ENCODE data around the gene TRMT61A. TPM values are rescaled to one million over a fixed set of nuclear protein-coding genes. Genes with fewer than 3 reads are reported as not detected.
"Not testable (repeated sequence)": the region's sequence is repeated elsewhere in the genome, so short reads cannot be mapped to it uniquely, and the experiment has no call there.

Gene TRMT61A
- total RNA-seq, 1 experiment from 2014 or later: 3.8 TPM

- no peak for DNase-seq (ENCODE audit: low read depth)
Measured at GRCh38 chr14:103508521-103509329, 20.3 kb upstream of the TRMT61A start.

- no peak for DNase-seq (ENCODE audit: low read depth)
Measured at GRCh38 chr14:103509864-103510723, 18.9 kb upstream of the TRMT61A start.

DNA sequence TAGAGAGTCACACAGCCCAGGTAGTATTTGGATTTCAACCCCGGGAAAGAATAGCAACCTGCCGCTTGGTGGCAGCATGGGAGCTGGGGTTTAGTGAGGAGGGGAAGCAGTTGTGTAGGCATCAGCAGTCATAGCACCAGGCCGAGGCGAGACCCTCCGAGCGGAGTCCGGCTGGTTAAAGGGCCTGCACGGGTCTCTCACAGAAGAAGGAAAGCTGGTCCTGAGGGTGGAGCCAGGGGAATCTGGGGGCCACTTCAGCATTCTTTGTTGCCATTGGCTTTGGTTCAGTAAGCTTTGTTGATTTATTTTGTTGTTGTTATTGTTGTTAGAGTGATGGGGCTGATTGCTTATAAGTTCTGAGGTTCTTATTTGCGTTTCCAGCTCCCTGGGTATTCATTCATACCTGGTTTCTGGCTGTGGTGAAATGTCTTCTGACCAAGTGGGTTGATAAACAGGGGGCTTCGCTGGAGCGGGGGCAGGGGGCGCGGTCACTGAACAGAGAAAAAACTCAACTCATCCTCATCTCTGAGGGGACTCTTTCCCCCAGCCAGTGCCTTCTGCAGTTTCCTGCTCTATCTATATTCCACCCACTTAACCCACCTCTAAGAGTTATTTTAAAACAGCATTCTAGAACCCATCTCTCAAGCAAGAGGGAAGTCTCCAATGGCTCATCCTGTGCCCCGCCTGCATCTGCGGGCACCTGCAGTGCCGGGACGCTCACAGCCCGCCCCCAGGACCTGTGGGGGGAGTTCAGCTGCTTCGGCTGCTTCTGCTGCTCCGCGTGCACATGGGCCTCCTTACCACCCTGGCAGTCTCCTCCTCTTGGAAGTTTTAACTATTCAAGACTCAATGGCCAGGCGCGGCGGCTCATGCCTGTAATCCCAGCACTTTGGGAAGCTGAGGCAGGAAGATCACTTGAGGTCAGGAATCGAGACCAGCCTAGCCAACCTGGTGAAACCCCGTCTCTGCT is 18.0 kb upstream of the TRMT61A start:
- no peak for DNase-seq (ENCODE audit: low read depth)

DNA sequence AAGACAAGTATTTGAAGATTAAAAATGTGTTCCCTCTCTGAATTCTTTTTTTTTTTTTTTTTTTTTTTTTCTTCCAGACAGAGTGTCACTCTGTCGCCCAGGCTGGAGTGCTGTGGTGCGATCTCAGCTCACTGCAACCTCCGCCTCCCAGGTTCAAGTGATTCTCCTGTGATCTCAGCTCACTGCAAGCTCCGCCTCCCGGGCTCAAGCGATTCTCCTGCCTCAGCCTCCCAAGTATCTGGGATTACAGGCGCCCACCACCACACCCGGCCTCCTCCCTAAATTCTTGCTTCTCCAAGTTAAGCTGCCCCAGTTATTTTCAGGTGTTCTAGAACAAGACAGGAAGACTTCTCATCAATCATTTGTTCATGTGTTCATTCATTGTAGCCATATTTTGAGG is 16.8 kb upstream of the TRMT61A start:
- DNase-seq (ENCODE audit: low read depth): not testable (repeated sequence)

GRCh38 chr14:103512701-103513611 is 16.0 kb upstream of the TRMT61A start:
- DNase-seq (ENCODE audit: low read depth): no peak

DNA sequence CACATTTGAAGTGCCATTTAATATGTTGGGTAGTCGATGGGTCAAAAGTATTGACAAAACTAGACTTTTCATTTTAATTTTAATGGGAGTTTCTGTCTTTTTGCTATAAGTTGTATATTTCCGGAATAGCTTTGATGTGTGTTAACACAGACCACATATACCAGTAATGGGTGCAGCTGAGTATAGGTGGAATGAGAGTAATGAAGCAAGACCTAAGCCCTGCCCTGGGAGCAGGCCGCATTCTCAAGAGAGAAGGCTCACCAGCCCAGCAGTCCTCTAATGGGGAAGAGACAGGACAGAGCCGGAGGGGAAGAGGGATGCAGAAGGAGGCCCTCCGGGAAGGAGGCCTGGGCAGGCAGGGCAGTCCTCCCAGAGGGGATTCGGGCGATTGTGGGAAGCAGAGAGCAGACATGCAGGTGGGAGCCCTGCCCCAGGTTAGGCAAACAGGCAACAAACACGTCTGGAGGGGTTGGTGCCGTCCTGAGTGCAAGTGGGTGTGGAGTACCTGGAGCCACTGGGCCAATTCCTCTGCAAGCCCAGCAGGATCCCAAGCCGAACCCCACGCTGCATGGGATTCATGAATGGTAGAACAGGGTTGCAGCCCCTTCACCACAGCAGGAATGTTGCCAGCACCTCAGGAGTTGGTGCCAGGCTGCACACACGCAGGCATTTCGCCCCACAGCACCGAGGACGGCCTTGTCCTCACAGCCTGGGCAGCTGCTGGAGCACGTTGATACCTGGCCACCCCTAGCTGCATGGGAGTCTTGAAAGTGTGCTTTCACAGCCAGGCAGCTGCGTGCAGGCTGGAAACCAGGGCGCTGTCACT is 14.2 kb upstream of the TRMT61A start:
- no peak for DNase-seq (ENCODE audit: low read depth)

GRCh38 chr14:103516426-103517173 is 12.4 kb upstream of the TRMT61A start:
- no peak for DNase-seq (ENCODE audit: low read depth)

- DNase-seq (ENCODE audit: low read depth): no peak
Measured at GRCh38 chr14:103517174-103517566, 11.8 kb upstream of the TRMT61A start.

DNA sequence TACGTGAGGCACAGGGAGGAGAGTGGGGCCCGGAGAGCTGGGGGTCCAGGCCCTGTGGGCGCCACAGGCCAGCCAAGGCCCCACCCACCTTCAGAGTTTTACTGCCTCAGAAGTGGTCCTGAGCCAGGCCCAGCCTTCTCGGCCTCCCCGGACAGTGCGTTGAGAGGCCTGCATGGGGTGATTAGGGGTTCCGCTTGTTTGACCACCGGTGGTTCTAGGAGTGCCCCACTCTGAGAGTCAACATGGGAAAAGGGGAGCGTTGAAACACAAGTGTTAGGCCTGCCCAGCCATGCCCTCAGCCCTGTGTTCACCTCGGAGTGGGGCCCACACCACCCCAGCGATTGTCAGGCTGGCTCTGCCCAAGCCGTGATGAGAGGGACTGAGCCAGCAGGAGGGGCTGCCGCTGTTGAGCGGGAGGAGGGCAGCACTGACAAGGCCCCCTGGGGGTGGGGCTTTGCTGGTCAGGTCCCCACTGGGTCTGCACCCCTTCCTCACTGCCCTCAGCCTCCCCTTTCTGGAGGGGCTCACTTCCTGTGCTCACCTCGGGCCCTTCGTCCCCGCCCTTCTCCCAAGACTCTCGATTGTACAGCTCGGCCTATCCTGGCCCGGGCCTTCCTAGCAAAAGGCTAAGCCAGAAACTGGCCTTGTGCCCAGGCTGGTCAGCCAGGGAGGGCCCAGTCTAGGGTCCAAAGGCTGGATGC is 11.1 kb upstream of the TRMT61A start:
- DNase-seq (ENCODE audit: low read depth): no peak

DNA sequence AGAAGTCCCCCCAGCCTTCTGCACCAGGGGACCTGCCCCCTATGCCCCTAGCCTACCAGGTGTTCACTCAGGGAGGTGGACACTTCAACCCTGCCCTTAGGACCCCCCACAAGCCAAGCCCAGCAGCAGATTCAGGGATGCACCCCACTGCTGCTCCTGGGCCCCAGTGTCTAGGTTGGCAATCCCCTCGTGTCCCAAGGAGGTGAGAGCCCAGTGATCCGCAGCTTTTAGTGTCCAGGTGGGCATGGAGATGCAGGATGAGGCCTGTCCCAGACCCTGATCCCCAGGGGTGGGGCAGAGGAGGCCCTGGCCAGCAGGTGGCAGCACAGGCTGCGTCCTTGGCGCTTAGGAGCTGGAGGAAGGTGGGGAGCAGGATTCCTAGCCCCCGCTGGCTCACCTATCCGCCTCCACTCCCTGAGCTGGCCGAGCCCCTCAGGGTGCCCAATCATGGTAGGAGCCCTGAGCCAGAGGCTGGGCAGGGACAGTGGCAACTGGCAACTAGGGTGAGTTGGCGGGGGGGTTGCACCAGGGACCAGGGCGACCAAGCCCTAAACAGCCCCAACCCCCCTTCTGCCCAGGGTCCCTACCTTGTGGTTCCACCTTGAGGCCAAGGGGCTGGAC is 10.5 kb upstream of the TRMT61A start:
- peak; percentile 38 for DNase-seq (ENCODE audit: low read depth)

DNA sequence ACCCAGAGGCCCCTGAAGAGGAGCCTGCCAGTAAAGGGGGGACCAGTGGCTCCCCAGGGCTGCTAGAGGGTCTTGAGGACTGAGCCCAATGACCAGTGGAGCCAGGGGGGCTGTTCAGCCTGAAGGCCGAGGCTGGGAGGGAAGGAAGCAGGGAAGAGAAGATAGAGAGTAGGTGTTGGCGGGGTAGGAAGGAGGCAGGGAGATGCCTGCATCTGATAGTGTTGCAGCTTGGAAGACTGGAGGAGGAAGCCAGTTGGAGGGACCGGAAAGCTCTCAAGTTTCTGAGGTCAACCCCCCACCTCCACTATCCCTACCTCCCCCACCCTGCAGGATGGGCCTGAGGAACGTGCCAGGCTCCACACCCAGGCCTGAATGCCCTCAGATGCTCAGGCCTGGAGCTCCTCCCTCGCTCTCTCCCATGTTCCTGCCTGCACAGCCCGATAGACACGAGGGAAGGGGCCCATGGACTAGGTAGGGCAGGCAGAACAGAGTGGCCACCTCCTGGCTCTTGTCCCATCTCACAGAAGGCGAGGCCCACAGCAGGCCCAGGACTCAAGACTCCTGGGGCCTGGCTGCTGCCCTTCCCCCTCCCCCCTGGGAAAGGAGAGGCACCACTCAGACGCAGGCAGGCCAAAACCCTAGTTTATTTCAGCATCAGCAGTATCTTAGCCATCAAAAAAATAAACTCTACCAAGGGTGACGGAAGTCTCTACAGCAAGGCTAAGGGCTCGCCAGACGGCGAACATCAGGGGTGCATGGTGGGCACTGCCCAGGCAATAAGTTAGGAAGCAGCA is 9.8 kb upstream of the TRMT61A start:
- DNase-seq (ENCODE audit: low read depth): no peak

DNA sequence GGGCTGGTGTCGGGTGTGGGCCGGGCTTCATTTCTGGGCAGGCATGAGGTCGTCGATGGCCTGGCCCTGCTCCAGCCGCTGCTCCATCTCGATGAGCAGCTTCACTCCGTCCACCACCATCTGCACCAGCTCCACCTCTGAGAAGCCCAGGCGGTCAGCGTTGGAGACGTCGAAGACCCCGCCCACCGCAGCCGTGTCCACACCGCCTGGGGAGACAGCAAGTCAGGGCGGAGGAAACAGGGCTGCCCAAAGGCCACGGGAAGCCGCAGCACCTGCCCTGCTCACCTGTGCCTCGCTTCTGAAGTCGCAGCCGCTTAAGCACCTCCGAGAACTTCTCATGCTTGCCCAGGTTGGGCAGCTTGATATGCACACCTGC is 9.2 kb upstream of the TRMT61A start:
- DNase-seq (ENCODE audit: low read depth): no peak

GRCh38 chr14:103520269-103520656 is 8.7 kb upstream of the TRMT61A start:
- DNase-seq (ENCODE audit: low read depth): no peak

DNA sequence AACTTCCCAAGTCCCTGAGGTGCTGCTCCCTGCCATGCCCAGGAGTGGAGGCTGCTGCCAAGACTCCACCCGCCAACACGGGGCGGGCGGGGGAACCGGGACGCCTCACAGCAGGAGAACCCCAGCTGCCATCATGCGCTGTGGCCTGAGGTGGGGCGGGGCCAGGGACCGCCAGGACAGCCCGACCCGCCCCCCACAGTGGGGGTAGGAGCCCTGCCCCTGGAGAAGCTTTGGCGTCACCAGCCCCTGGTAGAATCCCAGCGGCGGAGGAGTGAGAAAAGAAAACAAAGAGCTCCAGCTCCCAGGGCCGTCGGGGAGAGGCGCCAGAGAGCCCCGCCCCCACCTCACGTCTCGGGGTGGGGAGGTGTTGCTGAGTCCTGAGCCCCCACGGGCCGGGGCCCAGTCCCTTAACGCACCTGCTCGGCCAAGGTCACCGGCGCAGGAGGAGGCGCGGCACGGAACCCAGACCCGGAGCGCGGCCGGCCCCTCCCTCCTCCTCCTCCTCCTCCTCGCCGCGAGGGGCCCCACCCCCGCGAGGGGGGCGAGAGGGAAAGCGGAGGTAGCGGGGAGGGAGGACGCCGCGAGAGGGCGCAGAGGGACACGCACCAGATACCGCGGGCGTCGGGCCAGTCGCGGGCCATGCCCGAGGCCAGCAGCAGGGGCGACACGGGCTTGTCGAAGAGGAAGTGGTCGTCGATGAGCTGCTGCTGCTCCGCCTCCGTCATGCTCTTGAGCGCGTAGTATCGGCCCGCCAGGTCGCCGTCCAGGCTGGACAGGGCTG is 8.1 kb upstream of the TRMT61A start:
- peak; percentile 63 for DNase-seq (ENCODE audit: low read depth)

DNA sequence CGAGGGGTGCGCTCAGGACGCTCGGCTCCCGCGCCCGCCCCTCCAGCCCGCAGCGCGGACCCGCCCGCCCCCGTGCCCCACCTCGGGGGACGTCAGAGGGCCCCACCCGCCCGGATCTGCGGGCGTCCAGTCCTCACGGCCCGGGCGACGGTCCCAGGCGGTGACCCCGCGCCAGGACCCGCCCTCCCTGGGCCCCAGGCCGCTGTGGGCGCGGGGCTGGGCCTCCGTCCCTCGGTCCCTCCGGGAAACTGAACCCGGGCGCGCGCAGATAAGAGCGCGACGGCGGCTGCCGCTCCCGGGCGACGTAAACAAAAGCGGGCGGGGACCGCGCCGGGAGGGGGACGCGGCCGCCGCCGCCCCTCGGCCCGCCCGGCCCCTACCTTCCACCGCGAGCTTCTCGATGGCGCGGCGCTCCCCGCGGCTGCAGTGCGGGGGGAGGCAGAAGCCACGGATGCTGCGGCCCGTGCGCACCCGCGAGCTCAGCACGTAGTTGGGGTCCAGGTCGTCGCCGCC is 7.5 kb upstream of the TRMT61A start:
- DNase-seq (ENCODE audit: low read depth): no peak

GRCh38 chr14:103521951-103522563 is 6.9 kb upstream of the TRMT61A start:
- DNase-seq (ENCODE audit: low read depth): no peak

Measured in RPMI7951 (cell line).